HG03571 (cell line): Measurements from ENCODE around the gene TUBB3.
"Not testable (repeated sequence)": the region's sequence is repeated elsewhere in the genome, so short reads cannot be mapped to it uniquely, and the experiment has no call there.

Experiments used
- ATAC-seq: cut with Tn5 transposase; IDR thresholded peaks from one replicate; pipeline ENCODE4 v1.9.1; 2021; ENCODE audit not compliant: unreplicated experiment

Gene TUBB3

GRCh38 chr16:89900885-89901284 lies 22.3 kb upstream of the TUBB3 start:
- no peak for ATAC-seq

GRCh38 chr16:89902980-89903379 lies 20.2 kb upstream of the TUBB3 start:
- ATAC-seq: no peak

GRCh38 chr16:89903908-89904515 lies 19.1 kb upstream of the TUBB3 start:
- ATAC-seq: no peak

- no peak for ATAC-seq
These were observed 18.3 kb upstream of the TUBB3 start for GRCh38 chr16:89904606-89905510.

GRCh38 chr16:89905511-89906139 lies 17.5 kb upstream of the TUBB3 start:
- no peak for ATAC-seq

- no peak for ATAC-seq
These were observed 16.8 kb upstream of the TUBB3 start for GRCh38 chr16:89906140-89907025.

GRCh38 chr16:89907055-89907814 lies 15.9 kb upstream of the TUBB3 start:
- no peak for ATAC-seq

- ATAC-seq: no peak
These were observed 14.9 kb upstream of the TUBB3 start for GRCh38 chr16:89908236-89908635.

- no peak for ATAC-seq
These were observed 13.1 kb upstream of the TUBB3 start for GRCh38 chr16:89909777-89910716.

GRCh38 chr16:89910717-89911354 lies 12.3 kb upstream of the TUBB3 start:
- no peak for ATAC-seq

- ATAC-seq: no peak
These were observed 11.8 kb upstream of the TUBB3 start for GRCh38 chr16:89911375-89911774.

GRCh38 chr16:89912143-89912542 lies 11.0 kb upstream of the TUBB3 start:
- no peak for ATAC-seq

GRCh38 chr16:89912627-89913026 lies 10.5 kb upstream of the TUBB3 start:
- no peak for ATAC-seq

- ATAC-seq: no peak
These were observed 9.4 kb upstream of the TUBB3 start for GRCh38 chr16:89913408-89914387.

- ATAC-seq: not testable (repeated sequence)
These were observed 8.4 kb upstream of the TUBB3 start for GRCh38 chr16:89914642-89915285.

- ATAC-seq: no peak
These were observed 7.6 kb upstream of the TUBB3 start for GRCh38 chr16:89915303-89916232.
